ENCODE measurements around the gene MYO3B. TPM values are rescaled to one million over a fixed set of nuclear protein-coding genes. Genes with fewer than 3 reads are reported as not detected.

The MYO3B gene
- polyA plus RNA-seq, 2 of the 4 experiments (the other 2 are of a cell fraction), result 0.01 TPM; not detected in 1

- TF ChIP-seq RCOR1 (IDR thresholded peaks at IDR 0.05; ENCODE audit: low read depth, low read length) (no peak), CEBPB (IDR thresholded peaks at IDR 0.05) (no peak)
These were observed 327.8 kb downstream of the MYO3B start (continued) for GRCh38 chr2:170505631-170506275.

DNA sequence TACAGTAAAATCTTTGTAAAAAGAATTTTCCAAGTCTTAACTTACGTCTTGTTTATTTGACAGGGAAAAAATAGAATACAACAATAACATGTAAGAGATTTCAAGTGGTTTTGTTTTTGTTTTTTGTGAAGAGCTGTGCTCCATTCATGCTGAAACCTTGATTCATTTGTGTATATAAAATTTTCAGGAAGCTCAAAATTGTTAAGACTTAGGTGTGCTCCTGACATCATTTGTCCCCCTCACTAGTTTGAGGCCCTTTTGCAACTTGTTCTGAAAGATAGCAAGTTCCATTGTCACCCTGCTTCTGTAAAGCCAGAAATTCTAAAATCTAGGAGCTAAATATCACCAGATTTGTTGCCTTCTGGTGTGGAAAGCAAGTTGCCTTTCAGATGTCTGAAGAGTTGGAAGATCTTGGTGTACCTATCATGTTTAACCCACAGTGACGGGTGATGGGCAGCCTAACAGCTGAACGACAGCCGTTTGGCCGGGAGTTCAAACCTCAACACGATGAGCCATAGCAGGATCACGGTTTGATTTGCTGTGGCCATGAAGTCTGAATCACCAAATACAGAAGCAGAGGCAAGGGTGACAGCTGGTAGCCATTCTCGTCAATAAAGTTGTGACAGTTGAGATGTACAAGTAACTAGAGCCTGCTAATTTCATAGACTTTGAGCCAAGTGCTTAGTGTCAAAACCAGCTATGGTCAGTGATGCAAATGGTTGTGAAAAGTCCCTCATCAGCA is 331.7 kb downstream of the MYO3B start:
- 54% methylated on average over 8 of the region's 8 CpGs for WGBS (ENCODE audit: missing lambda C conversion rate)
- Histone ChIP-seq H3K27ac (no peak overlapping the region), H3K4me3 (no peak overlapping the region), H3K4me2 (no peak overlapping the region), H3K9me3 (no peaks in the 10 kb centered on the region), H3K4me1 (no peaks in the 10 kb centered on the region)
- no peak for TF ChIP-seq SREBF2 (IDR thresholded peaks at IDR 0.05)
- TF ChIP-seq, protein P1, sequence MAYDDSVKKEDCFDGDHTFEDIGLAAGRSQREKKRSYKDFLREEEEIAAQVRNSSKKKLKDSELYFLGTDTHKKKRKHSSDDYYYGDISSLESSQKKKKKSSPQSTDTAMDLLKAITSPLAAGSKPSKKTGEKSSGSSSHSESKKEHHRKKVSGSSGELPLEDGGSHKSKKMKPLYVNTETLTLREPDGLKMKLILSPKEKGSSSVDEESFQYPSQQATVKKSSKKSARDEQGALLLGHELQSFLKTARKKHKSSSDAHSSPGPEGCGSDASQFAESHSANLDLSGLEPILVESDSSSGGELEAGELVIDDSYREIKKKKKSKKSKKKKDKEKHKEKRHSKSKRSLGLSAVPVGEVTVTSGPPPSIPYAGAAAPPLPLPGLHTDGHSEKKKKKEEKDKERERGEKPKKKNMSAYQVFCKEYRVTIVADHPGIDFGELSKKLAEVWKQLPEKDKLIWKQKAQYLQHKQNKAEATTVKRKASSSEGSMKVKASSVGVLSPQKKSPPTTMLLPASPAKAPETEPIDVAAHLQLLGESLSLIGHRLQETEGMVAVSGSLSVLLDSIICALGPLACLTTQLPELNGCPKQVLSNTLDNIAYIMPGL (CRISPR knock-in tag; IDR thresholded peaks at IDR 0.05; ENCODE audit: borderline replicate concordance), result no peak
- ChIA-PET CTCF (no interaction called here), POLR2A (no interaction called here)
- ATAC-seq, result no peak
- no peak for DNase-seq (ENCODE audit: low read depth in 1 of 2, low spot score in 1 of 2)
- no peak for FAIRE-seq

DNA sequence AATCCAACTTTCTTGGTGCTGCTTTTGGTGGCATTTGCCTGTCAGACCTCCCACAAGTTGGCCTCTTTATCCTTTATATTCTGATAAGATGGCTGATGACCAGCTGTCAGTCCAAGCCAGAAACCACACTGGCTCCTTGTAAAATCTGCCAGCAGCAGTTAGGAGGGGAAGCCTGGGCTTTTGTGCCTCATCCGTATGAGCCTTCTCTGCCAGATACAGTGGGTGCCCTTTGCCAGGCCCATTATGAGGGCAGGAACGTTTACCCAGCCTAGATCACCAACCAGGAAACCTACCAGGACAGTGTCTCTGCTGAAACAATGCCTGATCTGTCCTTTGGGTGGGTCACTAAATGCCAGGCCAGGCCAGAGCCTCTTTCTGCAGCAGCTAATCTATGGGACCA is 334.3 kb downstream of the MYO3B start:
- no peak for DNase-seq (ENCODE audit: low read depth in 1 of 2, low spot score in 1 of 2)
- Histone ChIP-seq H3K4me2 (no peak overlapping the region), H3K4me1 (no peaks in the 10 kb centered on the region), H3K9me3 (no peaks in the 10 kb centered on the region), H3K27ac (no peak overlapping the region), H3K4me3 (no peak overlapping the region)
- FAIRE-seq, result no peak
- POLR2A ChIA-PET, result no interaction called here
- ATAC-seq, result no peak
- 50% methylated on average over 2 of the region's 2 CpGs for WGBS (ENCODE audit: missing lambda C conversion rate)
- TF ChIP-seq USF2 (IDR thresholded peaks at IDR 0.05), result no peak
- no peak for TF ChIP-seq EP300 (IDR thresholded peaks at IDR 0.05)
- TF ChIP-seq POLR2A (IDR thresholded peaks at IDR 0.05; ENCODE audit: low read length), result no peak
- no peak for TF ChIP-seq MAZ (IDR thresholded peaks at IDR 0.05; ENCODE audit: borderline replicate concordance, low read depth, low read length)
- no peak for TF ChIP-seq RFX5 (IDR thresholded peaks at IDR 0.05)
- no peak for TF ChIP-seq NPAS2 (CRISPR knock-in tag; IDR thresholded peaks at IDR 0.05; ENCODE audit: borderline replicate concordance)
- no peak for TF ChIP-seq POLR2AphosphoS2 (conservative IDR thresholded peaks at IDR 0.05; ENCODE audit: low read length)
- TF ChIP-seq RARB (CRISPR knock-in tag; IDR thresholded peaks at IDR 0.05), result no peak
- no peak for TF ChIP-seq KDM1A (IDR thresholded peaks at IDR 0.05; ENCODE audit: low read depth)
- no peak for TF ChIP-seq PHF8 (IDR thresholded peaks at IDR 0.05; ENCODE audit: borderline replicate concordance, low read depth)
- no peak for TF ChIP-seq MAX (IDR thresholded peaks at IDR 0.05)
- no peak for TF ChIP-seq SREBF2 (IDR thresholded peaks at IDR 0.05)
- CTCF ChIA-PET, result interaction anchor here (0.9 kb wide), 1 partner anchor 303 kb away, joined by 3 read pairs; no protein-coding TSS in a partner anchor

GRCh38 chr2:170514140-170514539 is 336.2 kb downstream of the MYO3B start:
- H3K27ac ChIP-seq, result no peak overlapping the region
- ChIA-PET CTCF (interaction anchor here (2.3 kb wide), 1 partner anchor 301 kb away, joined by 9 read pairs; no protein-coding TSS in a partner anchor), POLR2A (no interaction called here)
- no peak for DNase-seq (ENCODE audit: low read depth in 1 of 2, low spot score in 1 of 2)
- H3K4me3 ChIP-seq, result no peak overlapping the region
- no peak for ATAC-seq
- H3K9me3 ChIP-seq, result no peaks in the 10 kb centered on the region
- no peak overlapping the region for H3K4me2 ChIP-seq
- FAIRE-seq, result no peak
- no peaks in the 10 kb centered on the region for H3K4me1 ChIP-seq
- 31% methylated on average over 5 of the region's 5 CpGs for WGBS (ENCODE audit: missing lambda C conversion rate)
- no peak for TF ChIP-seq RNF2 (IDR thresholded peaks at IDR 0.05; ENCODE audit: borderline replicate concordance, low read depth)
- no peak for TF ChIP-seq MAFK (IDR thresholded peaks at IDR 0.05; ENCODE audit: partially characterized antibody)
- no peak for TF ChIP-seq EHF (CRISPR knock-in tag; IDR thresholded peaks at IDR 0.05)
- TF ChIP-seq PBX3 (IDR thresholded peaks at IDR 0.05), result no peak
- no peak for TF ChIP-seq RCOR1 (IDR thresholded peaks at IDR 0.05; ENCODE audit: low read depth, low read length)
- TF ChIP-seq CEBPB (IDR thresholded peaks at IDR 0.05), result no peak
- TF ChIP-seq RFX5 (IDR thresholded peaks at IDR 0.05), result no peak
- no peak for TF ChIP-seq MAZ (IDR thresholded peaks at IDR 0.05; ENCODE audit: borderline replicate concordance, low read depth, low read length)
- no peak for TF ChIP-seq MYC (IDR thresholded peaks at IDR 0.05; ENCODE audit: borderline replicate concordance, low read length)
- no peak for TF ChIP-seq HDAC2 (IDR thresholded peaks at IDR 0.05)
- no peak for TF ChIP-seq TFCP2L1 (CRISPR knock-in tag; IDR thresholded peaks at IDR 0.05)
- TF ChIP-seq, protein P1 (CRISPR knock-in tag; IDR thresholded peaks at IDR 0.05; ENCODE audit: borderline replicate concordance), result no peak
- no peak for TF ChIP-seq SREBF2 (IDR thresholded peaks at IDR 0.05)
- TF ChIP-seq MAX (IDR thresholded peaks at IDR 0.05), result no peak
- TF ChIP-seq E2F6 (IDR thresholded peaks at IDR 0.05; ENCODE audit: borderline replicate concordance, low read depth), result no peak
